Hematopoietic multipotent progenitor cell treated with erythropoietin and hydrocortisone succinate and interleukin-3 and kit ligand, for 8 days (in vitro differentiated cells): ENCODE measurements around the gene RFC3.

Experiments
- DNase-seq: peaks from one replicate; pipeline ENCODE4 v3.0.0-alpha.2; 2015

RFC3 gene

DNA sequence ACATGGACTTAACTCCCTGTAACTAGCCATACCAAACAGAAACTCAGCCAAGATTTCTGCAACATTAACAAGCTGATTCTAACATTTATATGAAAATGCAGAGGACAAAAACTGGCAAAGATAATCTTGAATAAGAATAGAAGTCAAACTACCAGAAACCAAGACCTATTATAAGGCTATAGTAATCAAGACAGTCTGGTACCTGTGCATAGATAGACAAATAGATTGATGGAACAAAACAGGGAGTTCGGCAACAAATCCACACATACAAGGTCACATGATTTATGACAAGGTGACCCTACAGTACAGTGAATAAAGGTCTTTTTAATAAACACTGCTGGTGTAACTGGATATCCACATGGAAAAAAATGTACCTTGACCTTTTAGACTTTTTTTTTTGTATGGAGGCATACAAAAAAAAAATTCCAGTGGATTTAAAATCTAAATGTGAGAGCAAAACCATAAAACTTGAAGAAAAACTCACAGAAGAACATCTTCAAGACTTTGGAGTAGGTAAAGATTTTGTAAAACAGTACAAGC is 2.9 kb upstream of the RFC3 start:
- no peak for DNase-seq

DNA sequence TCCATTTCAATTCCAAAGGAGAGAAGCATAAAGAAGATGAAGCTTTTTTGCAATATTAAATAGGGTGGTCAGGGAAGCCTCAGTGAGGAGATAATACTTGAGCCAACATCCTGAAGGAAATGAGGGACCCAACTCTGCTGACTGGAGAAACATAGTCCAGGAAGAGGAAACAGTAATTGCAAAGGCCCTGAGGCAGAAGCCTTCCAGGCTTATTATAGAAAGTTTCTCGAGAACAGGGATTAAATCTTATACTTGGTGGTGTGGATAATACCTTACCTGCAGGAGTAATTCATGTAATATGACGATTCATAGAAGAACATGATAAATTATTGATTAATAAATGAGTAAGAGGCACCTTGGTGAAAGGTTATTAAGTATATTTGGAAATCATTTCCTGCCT is 1.0 kb upstream of the RFC3 start:
- DNase-seq, result peak; percentile 1

DNA sequence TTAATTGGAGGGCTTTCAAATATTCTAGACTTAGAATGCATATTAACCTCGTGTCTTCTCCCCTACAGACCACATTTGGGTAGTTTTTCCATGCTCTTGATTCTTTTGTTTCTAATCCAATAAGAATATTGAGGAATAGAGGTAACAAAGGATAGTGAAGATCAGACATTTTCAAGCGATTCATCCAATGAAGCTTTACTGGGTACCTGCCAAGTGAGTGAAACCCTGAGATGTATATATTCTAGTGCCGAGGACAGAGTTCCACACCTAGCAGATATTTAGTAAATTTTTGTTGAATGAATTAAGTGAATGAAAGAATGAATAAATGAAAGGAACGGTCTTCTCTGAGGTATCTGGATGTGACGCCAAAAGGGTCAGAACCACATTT is 442 bp upstream of the RFC3 start:
- no peak for DNase-seq

DNA sequence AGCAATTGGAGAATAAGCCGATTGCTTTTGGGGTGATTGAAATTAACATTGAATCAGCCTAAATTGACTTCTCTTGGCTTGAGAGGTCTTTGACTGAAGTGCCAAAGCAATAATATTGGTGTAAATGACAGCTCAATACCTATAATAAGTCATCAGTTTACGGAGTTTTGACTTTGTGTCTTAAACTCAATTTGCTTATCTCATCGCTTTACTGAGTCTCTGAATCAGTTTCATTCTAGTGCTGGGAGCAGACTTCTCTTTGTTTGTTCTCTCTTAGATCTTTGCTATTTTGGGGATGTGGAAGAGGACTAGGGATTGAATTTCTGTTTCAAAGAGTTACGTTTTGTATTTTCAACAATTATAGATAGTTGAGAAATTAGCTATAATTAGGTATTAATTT is 7.1 kb downstream of the RFC3 start:
- DNase-seq, result no peak

DNA sequence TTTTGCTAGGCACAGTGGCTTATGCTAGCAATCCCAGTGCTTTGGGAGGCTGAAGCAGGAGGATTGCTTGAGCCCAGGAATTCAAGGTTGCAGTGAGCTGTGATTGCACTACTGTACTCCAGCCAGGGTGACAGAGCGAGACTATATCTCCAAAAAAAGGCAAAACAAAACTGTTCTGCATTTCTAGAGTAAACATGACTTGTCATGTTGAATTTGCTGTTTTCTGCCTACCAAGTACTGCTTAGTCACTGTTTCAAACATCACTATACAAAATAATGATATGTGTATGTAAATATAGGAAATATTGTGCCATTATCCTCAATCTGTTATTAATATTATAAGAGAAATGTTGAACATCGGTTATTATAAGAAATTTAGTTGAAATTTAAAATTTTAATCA is 9.2 kb downstream of the RFC3 start:
- DNase-seq, result no peak

DNA sequence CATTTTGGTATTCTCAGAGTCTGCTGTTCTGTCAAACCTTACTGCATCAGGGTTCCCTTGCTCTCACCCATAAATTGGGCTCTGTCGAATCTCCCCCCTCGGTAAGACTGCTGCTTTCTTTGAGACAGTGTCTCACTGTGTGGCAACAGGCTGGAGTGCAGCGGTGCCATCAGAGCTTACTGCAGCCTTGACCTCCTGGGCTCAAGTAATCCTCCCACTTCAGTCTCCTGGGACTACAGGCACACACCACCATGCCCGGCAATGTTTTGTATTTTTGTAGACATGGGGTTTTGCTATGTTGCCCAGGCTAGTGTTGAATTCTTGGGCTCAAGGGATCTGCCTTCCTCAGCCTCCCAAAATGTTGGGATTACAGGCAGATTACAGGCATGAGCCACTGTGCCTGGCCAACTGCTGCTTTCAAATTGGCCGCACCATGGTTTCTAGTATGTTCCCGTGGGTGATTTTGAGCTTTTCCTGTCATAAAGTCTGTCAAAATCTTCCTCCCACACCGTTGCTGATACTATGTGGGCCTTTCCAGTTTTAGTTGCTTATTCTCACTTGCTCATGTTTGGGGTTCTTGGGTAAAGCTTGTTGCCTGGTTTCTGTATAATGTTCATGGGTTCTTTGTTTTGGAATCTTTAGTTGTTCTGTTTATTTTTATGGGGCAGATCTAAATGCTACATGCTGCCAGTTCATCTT is 10.6 kb downstream of the RFC3 start:
- no peak for DNase-seq

DNA sequence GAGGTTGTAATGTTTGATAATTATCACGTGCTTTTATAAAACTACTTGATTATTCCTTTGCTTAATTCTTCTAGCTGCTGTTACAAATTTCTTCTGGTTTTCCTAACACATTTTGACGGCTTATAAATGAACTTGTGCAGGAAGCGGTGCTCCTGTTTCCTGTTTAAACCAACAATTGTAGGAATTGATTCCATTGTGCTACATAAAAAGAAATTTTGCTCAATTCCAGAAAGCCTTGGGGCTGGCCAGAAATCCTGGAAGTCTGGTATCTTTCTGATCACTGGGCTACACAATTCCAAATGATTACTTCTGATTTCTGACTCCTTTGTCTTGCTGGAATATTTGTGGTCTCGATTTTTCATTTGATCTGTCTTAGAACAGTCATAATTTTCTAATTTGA is 14.9 kb downstream of the RFC3 start:
- DNase-seq, result no peak

DNA sequence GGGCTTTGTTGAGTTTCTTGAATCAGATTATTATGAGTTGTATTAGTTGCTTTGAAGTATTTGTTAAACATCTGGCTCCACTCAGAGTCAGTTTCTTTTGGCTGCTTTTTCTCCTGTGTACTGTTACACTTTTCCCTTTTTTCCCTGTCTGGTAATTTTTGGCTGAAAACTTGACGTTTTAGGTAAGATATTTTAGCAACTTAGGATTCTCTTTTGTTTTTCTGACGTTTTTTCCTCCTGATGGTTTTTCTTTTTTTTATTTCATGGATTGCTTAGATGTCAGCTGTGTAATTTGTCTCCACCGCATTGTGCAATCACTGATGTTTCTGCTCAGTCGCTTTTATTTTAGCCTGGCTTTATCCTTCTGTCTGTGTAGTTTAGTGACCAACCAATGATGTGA is 20.7 kb downstream of the RFC3 start:
- DNase-seq, result no peak

DNA sequence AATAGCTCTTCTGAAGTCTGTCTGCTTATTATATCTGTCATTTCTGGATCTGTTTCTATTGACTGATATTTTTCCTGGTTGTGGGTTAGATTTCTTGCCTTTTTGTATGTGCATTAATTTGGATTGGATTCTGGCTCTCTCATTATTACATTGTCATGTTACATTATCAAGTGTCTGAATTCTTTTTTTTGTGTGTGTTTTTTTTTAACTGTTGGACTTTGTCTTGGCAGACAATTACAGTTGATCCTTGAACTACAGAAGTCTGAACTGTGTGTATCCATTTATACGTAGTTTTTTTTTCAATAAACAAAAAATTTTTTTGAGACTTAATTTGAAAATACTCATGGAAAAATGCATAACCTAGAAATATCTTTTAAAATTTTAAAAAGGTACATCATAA is 22.5 kb downstream of the RFC3 start:
- no peak for DNase-seq

DNA sequence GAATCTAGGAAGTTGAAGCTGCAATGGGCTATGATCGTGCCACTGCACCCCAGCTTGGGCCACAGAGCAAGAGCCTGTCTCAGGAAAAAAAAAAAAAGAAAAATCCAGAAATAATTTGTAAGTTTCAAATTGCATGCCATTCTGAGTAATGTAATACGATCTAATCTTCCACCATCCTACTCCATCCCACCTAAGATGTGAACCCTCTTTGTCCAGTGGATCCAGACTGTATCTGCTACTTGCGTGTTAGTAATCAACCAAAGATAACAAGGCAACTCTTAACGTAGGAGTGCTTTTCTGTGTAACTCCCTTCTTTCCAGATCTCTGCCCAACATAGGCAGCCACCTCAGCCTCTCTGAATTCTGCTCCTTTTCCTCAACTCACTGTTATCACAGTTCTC is 24.3 kb downstream of the RFC3 start:
- DNase-seq, result no peak

DNA sequence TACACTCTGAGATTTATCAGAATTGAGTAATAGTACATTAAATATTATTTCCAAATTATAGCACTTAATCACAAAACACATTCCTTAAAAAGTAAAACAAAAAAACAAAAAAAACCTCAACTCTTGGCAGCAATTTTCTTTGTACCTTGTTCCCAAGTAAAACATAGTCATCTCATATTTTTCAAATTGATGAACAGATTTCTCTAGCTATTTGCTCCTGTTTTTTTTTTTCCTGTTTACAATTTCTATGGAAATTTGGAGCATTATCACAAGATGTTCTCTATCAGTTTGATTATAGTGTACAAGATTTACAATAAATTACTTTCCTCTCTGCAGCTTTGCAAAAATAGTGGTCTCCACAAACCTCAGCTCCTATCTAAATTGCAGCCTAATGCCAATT is 25.0 kb downstream of the RFC3 start:
- no peak for DNase-seq

DNA sequence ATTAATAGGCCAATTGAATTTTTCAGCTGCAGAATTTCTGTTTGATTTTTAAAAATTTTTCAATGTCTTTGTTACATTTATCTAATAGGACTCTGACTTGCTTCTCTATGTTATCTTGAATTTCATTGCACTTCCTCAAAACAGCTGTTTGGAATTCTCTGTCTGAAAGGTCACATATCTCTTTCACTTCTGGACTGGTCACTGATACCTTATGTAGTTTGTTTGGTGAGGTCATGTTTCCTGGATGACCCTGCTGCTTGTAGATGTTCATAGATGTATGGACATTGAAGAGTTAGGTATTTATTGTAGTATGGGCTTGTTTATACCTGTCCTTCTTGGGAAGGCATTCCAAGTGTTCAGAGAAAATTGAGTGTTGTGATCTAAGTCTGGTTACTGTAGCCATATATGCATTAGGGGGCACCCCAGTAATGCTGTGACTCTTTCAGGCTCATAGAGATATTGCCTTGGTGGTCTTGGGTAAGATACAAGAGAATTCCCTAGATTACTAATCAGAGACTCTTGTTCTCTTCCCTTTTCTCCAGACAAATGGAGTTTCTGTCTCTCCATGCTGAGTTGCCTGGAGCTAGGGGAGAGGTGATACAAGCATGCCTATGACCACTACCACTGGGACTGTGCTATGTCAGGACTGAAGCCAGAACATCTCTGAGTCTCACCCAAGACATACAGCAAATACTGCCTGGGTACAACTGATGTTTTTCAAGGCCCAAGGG is 27.8 kb downstream of the RFC3 start:
- DNase-seq, result no peak

DNA sequence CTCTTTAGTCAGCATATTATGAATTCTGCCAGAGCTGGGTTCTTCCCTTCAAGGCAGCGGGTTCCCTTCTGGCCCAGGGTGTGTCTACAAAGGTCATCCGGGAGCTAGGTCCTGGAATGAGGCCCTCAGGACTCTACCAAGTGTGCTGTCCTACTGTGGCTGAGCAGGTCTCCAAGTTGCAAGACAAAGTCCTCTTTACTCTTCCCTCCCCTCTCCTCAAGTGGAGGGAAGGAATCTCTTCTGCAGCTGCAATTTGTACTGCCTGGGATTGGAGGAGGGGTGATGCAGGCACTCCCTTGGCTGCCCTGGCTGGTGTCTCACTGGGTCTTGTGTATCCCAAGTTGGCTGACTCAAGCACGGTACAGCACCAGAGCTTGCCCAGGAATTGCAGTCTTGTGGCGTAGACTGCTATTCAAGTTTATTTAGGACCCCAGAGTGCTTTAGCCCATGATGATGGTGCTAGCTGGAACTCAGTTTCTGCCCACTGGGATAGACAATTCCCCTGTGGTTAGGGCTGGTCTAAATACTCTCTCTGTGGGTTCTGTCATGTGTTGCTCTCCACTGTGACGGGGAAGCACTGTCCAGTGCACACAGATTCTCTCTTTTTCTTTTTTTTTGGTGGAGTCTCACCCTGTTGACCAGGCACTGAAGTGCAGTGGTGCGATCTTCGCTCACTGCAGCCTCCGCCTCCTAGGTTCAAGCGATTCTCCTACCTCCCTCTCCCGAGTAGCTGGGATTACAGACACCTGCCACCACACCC is 28.5 kb downstream of the RFC3 start:
- no peak for DNase-seq

DNA sequence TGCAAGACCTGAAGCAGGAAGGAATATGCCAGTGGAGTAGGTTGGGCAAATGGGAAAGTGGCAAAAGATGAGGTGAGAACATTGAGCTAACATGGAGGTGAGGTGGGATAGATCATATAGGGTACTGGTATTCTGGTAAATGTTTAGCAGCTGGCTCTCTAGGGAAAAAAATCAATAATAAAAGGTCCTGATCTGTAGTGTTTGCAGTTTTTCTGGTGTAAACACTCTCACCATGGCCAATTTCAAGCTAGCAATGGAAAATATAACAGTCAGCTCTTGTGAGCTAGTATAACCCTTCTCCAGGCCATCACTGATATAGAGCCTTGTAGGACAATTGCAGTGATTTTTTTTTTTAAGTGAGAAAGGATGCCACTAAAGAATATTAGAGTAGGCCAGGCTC is 31.3 kb downstream of the RFC3 start:
- DNase-seq, result no peak

DNA sequence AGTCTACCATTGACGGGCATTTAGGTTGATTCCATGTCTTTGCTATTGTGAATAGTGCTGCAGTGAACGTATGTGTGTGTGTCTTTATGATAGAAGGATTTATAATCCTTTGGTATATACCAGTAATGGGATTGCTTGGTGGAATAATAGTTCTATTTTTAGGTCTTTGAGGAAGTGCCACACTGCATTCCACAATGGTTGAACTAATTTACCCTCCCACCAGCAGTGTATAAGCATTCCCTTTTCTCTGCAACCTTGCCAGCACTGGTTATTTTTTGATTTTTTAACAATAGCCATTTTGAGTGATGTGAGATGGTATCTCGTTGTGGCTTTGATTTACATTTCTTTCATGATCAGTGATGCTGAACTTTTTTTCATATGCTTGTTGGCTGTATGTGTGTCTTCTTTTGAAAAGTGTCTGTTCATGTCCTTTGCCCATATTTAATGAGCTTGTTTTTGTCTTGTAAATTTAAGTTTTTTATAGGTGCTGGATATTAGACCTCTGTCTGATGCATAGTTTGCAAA is 37.5 kb downstream of the RFC3 start:
- DNase-seq, result no peak

DNA sequence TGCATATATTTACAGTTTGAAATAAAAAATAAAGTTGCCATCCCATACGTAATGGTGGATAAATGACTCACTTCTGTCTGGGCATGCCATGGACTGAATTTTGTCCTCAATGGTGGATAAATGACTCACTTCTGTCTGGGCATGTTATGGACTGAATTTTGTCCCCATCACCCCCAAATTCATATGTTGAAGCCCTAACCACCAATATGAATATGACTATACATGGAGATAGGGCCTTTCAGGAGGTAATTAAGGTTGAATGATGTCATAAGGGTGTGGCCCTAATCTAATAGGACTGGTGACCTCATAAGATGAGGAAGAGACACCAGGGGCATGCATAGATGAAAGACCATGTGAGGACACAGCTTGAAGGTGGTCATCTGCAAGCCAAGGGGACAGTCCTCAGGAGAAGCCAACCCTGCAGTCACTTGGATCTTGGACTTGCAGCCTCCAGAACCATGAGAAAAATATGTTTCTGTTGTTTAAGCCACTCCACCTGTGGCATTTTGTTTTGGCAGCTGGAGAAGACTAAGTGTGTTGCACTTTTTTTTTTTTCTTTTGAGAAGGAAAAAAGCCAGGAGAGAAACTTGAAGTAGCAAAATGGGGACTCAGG is 41.8 kb downstream of the RFC3 start:
- peak; percentile 3 for DNase-seq

DNA sequence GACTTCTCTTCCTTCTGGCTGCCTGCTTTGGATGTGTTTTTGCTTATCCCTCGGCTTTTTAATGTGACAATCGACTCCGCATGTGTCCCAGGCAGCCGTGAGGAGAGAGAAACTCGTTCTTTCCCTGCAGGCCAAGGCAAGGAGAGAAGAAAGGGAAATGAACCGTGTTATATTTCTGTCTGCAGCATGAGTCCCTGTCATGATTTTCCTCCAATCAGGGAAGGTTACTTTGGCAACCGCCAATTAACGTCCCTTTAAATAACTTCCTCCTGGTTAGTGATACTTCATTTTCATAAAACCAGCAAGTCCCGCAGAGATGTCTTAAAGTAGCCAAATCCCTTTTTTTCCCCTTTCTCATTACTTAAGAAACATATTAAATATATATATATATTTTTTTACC is 42.6 kb downstream of the RFC3 start:
- DNase-seq, result no peak

DNA sequence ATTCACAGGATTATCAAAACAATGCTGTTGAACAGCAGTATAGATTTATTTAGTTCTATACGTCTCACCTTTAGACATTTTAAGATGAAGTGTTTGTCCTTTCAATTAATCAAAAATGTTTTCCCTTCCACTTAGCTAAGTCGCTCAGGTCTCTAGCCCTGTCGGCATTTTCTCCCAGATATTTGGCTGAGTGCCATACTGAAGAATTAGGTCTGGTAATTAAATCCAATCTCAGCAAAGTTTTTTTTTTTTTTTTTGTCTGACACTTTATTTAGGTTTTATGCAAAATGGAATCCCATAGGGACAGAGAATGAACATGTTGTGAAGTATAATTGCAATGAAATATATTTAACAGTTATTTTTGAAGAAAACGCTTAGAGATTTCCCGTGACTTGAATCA is 44.1 kb downstream of the RFC3 start:
- DNase-seq, result no peak

DNA sequence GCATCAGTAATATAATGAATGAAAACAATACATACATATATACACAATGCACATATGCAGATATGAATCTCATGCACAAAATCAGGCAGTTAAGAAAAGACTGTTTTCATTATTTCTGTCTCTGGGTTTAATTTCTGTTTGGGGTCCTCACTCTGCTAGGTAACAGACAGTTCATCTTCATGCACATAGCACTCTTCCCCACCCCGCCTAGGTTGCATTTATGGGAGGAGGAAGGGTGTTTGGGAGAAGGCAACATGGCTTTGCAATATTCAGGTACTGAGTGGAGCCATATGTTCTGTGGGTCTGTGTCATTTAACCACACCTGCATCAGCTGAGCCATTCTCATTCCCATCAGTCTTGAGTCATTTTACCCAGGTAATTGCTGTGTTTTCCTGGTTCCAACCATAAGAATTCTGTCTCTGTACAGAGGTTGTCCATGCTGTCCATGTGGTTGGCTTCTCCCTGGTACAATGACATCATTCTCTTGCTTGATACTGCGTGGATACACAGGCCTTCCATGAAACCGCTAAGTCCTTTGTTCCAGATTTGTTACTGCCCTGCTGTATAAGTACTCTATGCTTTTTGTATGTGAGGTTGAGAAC is 45.3 kb downstream of the RFC3 start:
- DNase-seq, result no peak

DNA sequence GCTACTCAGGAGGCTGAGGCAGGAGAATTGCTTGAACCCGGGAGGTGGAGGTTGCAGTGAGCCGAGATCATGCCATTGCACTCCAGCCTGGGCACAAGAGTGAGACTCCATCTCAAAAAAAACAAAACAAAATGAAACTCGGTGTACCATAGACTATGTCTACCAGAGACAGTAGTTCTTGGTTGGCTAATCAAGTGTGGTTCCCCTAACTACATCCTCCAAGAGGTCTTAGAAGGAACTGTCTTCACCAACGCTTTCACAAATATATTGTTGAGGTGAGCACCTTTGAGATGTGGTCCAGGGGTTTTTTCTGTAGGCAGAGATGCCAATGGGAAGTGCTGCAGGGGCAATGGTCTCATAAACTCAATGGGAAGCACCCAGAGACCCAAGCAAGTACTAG is 48.0 kb downstream of the RFC3 start:
- no peak for DNase-seq

DNA sequence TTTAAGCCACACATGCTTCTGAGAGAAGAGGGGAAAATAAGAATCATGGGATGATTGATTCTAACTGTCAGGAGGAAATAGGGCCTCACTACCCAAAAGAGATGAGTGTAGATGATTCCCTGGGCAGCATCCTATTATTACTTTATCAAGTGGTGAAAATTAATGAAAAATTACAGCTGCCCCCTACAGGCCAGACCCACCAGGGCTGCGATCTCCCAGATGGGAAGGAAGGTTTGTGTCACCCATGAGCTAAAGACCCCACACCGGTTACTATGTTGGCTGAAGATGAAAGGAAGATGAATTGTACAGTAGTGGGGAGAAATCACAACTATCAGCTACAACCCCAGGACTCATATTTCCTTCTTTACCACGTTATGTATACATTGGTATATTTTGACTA is 49.5 kb downstream of the RFC3 start:
- no peak for DNase-seq

DNA sequence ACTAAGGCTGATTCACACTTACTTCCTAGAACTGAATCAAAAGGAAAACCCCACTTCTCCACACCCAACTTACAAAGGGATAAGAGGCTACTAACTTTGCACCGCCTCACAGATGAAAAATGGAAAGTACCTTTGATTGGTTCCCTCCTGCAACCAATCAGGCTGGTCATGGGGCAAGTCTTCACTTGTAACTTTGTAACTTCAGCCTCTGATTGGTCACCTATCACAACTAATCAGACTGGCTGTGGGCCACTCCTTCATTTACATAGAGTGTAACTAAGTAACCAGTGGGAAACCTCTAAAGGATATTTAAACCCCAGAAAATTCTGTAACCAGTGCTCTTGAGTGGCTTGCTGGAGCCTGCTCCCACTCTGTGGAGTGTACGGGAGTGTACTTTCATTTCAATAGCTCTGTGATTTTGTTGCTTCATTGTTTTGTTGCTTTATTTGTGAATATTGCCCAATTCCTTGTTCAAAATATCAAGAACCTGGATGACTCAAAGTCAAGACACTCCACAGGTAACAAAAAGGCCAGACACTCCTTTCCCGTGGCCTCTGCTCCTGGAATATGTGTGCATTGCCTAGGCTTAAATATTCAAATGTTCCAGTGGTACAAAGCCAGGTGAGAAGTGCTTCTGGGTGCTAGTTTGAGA is 50.5 kb downstream of the RFC3 start:
- no peak for DNase-seq
